Pancreas (tissue), 10 donors: Measurements from ENCODE around the gene UCN. TPM values are rescaled to one million over a fixed set of nuclear protein-coding genes. Genes with fewer than 3 reads are reported as not detected.
A peak's percentile ranks its signal among the peaks of the same experiment; 100 is the strongest.
"Not testable (repeated sequence)": the region's sequence is repeated elsewhere in the genome, so short reads cannot be mapped to it uniquely, and the experiment has no call there.

ENCODE experiments used
- ATAC-seq, 4 donors: fragments of 200-7000 bp; cut with Tn5 transposase; one replicate each; pipeline versions ENCODE4 v1.8.0 to v1.9.1; 2020; ENCODE audit warnings: mild to moderate bottlenecking in 4 of 4, moderate library complexity in 4 of 4
- DNase-seq, 6 donors: peaks; one replicate each; pipeline ENCODE4 v3.0.0-alpha.2; 2020
- FAIRE-seq: peaks from 2 replicates; lab custom pipeline; 2012; peaks lifted over from hg19 to GRCh38; lab: Jason Lieb, UNC
- H3K27ac ChIP-seq, 4 donors: fragments of 200-600 bp; sonication (generic); 1 replicate in 3 of 4; 2 replicates in 1 of 4; pipeline versions ENCODE4 v1.5.0 to v1.8.0; 2020
- H3K27me3 ChIP-seq, 4 donors: fragments of 200-600 bp; one replicate each; pipeline ENCODE4 v1.8.0; 2021
- H3K36me3 ChIP-seq, 3 donors: fragments of 200-600 bp; sonication (generic) in 1 of 3; one replicate each; pipeline versions ENCODE4 v1.5.0 to v1.8.0; 2020 to 2021
- H3K4me1 ChIP-seq, 3 donors: fragments of 200-600 bp; one replicate each; pipeline ENCODE4 v1.8.0; 2021
- H3K4me3 ChIP-seq, 4 donors: fragments of 200-600 bp; sonication (generic) in 2 of 4; one replicate each; pipeline versions ENCODE4 v1.5.0 to v1.8.0; 2020 to 2021
- H3K9me3 ChIP-seq, 4 donors: fragments of 200-600 bp; one replicate each; pipeline ENCODE4 v1.8.0; 2021
- CTCF ChIP-seq, 4 donors: fragments of 200-600 bp; sonication (generic) in 3 of 4; IDR thresholded peaks; one replicate each; pipeline versions ENCODE4 v1.5.0 to v1.8.0; 2021; ENCODE audit warnings: antibody characterized with exemption in 4 of 4
- WGBS, 2 donors: extraction: QIAGEN DNeasy Blood & Tissue Kit; methylation state at CpG; one replicate each; pipeline ENCODE4 v1.1.7; 2013; 5-methylcytosine and 5-hydroxymethylcytosine counted together
- intact Hi-C, 3 donors: fragments of 100-400 bp; cut with DNase I; formaldehyde crosslinking; loops; one replicate each; pipeline versions ENCODE4 v1.11.1 to v1.14.2; 2022
- polyA plus RNA-seq, 2 donors: library from polyadenylated mRNA; stranded (reverse); fragments of 200-250 nt; gene quantifications; one replicate each; pipeline ENCODE4 v1.2.3, GENCODE V29; 2013
- total RNA-seq, 6 donors: library from RNA; stranded (reverse); fragmentation: NEBNext Ultra II Directional in 4 of 6; extraction: Animal tissue kit (Norgen Biotek cat#: 25700) in 4 of 6; gene quantifications; one replicate each; pipeline versions ENCODE4 v1.2.1 to v1.2.4, GENCODE V29; 2021 to 2023
- donor health status: healthy with polysubstance abuse.
- donor health status: DM: no; HTN: no; CAD: no; lungs with moderate emphysema.
- donor health status: DM: no; HTN: no; CAD: no.
- donor health status: control.
- donor health status: control.
- donor health status: Bipolar disorder and iron deficiency.
- donor health status: DM: yes; HTN: yes; CAD: no.
- donor health status: DM: no; HTN: no; CAD: no.
- donor health status: DM: no; HTN: no; CAD: no.
- donor health status: DM: yes; HTN: yes; CAD: no.

Gene UCN
- total and polyA plus RNA-seq, 8 donors: 0.51 to 4.6 (median 0.86) TPM

- H3K27ac ChIP-seq: no peak overlapping the region
- DNase-seq (no peak), ATAC-seq (no peak), FAIRE-seq (no peak)
- H3K4me3 ChIP-seq: no peak overlapping the region
- intact Hi-C loops: no loop called here
- H3K27me3 ChIP-seq: no peaks in the 10 kb centered on the region
- peaks cover 4 to 29% (median 23%) of the 10 kb centered on the region in 3 donors for H3K4me1 ChIP-seq
- H3K9me3 ChIP-seq: no peaks in the 10 kb centered on the region
- WGBS, 2 donors: 62 to 64% methylated on average over 7 of the region's 7 CpGs
- no peaks in the 10 kb centered on the region for H3K36me3 ChIP-seq
- TF ChIP-seq CTCF (IDR thresholded peaks at IDR 0.05): no peak
Measured at GRCh38 chr2:27353762-27354596, 45.7 kb upstream of the UCN start.

GRCh38 chr2:27353386-27353761 lies 45.1 kb upstream of the UCN start:
- ATAC-seq, H3K9me3 ChIP-seq, H3K4me3 ChIP-seq, FAIRE-seq, H3K27ac ChIP-seq, H3K27me3 ChIP-seq, H3K36me3 ChIP-seq, DNase-seq, intact Hi-C loops: not testable (repeated sequence)
- WGBS, 2 donors: 96 to 97% methylated on average over 5 of the region's 5 CpGs
- H3K4me1 ChIP-seq: peaks cover 4 to 28% (median 23%) of the 10 kb centered on the region in 3 donors

- peaks cover 0 to 18% (median 13%) of the 10 kb centered on the region in 3 donors for H3K4me1 ChIP-seq
- H3K9me3 ChIP-seq: no peaks in the 10 kb centered on the region
- ATAC-seq (no peak), FAIRE-seq (no peak), DNase-seq (no peak)
- intact Hi-C loops: no loop called here
- no peak overlapping the region for H3K4me3 ChIP-seq
- no peaks in the 10 kb centered on the region for H3K36me3 ChIP-seq
- no peak for TF ChIP-seq CTCF (IDR thresholded peaks at IDR 0.05)
- H3K27ac ChIP-seq: no peak overlapping the region
- WGBS, 2 donors: 86 to 88% methylated on average over 6 of the region's 6 CpGs
- no peaks in the 10 kb centered on the region for H3K27me3 ChIP-seq
Measured at GRCh38 chr2:27351802-27352598, 43.8 kb upstream of the UCN start.

- no peak for FAIRE-seq
- no peak for DNase-seq
- intact Hi-C loops: no loop called here
- peak in 3 of 4 donors; percentile 23 to 59 (median 53) for ATAC-seq
- no peak for TF ChIP-seq CTCF (IDR thresholded peaks at IDR 0.05)
- H3K27ac ChIP-seq: no peak overlapping the region
- no peaks in the 10 kb centered on the region for H3K27me3 ChIP-seq
- H3K4me1 ChIP-seq: peaks cover 0 to 12% (median 11%) of the 10 kb centered on the region in 3 donors
- 45 to 48% methylated on average over 7 of the region's 7 CpGs for WGBS, 2 donors
- H3K36me3 ChIP-seq: no peaks in the 10 kb centered on the region
- H3K4me3 ChIP-seq: no peak overlapping the region
- no peaks in the 10 kb centered on the region for H3K9me3 ChIP-seq
Measured at GRCh38 chr2:27350106-27350693, 42.0 kb upstream of the UCN start.

GRCh38 chr2:27347641-27348040 lies 39.4 kb upstream of the UCN start:
- no peak overlapping the region for H3K27ac ChIP-seq
- FAIRE-seq (no peak), ATAC-seq (no peak), DNase-seq (no peak)
- no peaks in the 10 kb centered on the region for H3K9me3 ChIP-seq
- no peak overlapping the region for H3K4me3 ChIP-seq
- H3K27me3 ChIP-seq: no peaks in the 10 kb centered on the region
- H3K4me1 ChIP-seq: no peaks in the 10 kb centered on the region
- no peak for TF ChIP-seq CTCF (IDR thresholded peaks at IDR 0.05)
- 81 to 83% methylated on average over 2 of the region's 2 CpGs for WGBS, 2 donors
- peaks cover 0 to 2% (median 0%) of the 10 kb centered on the region in 3 donors for H3K36me3 ChIP-seq
- intact Hi-C loops: no loop called here
